Stimulated activated CD8-positive, alpha-beta memory T cell treated with anti-CD3 and anti-CD28 coated beads, Interleukin-4, amount 100 ng/mL, for 4 hours (primary cell): ENCODE data around the gene CIRBP.

ENCODE experiments used
- DNase-seq, 2 donors: peaks; one replicate each; pipeline ENCODE4 v3.0.0-alpha.2; 2020; ENCODE audit warnings: low read depth in 2 of 2, low spot score in 1 of 2

Gene CIRBP

DNA sequence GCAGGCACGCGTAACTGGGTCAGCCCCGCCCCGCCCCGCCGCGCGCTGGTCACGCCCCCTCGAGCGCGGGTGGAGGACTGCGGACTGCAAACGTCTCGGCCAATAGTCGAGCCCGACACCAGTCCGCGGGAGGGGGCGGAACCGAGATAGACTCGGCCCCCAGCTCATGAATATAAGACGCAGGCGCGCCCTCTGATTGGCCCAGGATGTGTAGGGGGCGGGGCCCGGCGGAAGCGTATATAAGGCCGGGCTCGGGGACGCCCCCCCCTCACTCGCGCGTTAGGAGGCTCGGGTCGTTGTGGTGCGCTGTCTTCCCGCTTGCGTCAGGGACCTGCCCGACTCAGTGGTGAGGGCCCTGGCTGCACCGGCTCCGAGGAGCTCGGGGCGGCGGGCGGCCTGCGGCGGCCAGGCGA, at the start of gene CIRBP:
Gene CIRBP (plus strand): TSS at position 268 of the 413 bp plus-strand sequence. CDS start 1,602 bp downstream, outside the sequence.
- peak; percentile 99 for DNase-seq

DNA sequence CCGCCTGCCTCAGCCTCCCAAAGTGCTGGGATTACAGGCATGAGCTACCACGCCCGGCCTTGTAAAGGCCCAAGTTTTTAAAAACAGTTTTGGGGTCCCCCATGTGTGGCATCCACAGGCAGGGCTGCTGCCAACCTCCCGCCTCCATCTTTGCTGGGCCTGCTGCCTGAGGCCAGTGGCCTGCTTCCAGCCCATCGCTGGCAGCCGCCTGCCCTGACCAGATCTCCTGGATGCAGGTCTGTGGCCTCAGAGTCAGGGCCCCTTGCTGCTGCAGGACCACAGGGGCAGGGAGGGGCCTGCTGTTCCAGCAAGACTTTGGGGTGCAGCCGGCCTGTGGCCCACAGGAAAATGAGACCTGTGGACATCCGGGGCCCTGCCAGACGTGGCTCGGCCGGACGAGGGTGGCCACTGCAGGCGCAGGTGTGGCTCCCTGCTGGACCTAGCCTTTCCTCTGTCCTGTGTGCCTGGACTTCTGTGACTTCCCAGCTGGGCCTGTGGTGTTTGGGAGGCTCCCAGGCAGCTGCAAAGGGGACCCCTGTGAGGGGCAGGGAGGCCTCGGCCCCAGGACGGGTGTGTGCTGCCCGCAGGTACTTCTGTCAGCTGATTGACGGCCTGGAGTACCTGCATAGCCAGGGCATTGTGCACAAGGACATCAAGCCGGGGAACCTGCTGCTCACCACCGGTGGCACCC, 49.2 kb upstream of the CIRBP start:
- no peak for DNase-seq

DNA sequence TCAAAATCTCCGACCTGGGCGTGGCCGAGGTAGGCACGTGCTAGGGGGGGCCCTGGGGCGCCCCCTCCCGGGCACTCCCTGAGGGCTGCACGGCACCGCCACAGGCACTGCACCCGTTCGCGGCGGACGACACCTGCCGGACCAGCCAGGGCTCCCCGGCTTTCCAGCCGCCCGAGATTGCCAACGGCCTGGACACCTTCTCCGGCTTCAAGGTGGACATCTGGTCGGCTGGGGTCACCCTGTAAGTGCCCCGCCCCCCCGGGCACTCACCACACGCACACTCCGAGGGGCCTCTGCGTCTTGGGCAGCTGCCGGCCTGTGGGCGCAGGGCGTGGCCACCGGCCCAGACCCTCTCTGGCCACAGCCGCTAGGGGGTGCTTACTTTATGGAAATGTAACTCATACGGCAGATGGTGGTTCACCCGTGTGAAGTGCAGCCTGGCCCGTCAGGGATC, 48.6 kb upstream of the CIRBP start:
- DNase-seq: no peak

DNA sequence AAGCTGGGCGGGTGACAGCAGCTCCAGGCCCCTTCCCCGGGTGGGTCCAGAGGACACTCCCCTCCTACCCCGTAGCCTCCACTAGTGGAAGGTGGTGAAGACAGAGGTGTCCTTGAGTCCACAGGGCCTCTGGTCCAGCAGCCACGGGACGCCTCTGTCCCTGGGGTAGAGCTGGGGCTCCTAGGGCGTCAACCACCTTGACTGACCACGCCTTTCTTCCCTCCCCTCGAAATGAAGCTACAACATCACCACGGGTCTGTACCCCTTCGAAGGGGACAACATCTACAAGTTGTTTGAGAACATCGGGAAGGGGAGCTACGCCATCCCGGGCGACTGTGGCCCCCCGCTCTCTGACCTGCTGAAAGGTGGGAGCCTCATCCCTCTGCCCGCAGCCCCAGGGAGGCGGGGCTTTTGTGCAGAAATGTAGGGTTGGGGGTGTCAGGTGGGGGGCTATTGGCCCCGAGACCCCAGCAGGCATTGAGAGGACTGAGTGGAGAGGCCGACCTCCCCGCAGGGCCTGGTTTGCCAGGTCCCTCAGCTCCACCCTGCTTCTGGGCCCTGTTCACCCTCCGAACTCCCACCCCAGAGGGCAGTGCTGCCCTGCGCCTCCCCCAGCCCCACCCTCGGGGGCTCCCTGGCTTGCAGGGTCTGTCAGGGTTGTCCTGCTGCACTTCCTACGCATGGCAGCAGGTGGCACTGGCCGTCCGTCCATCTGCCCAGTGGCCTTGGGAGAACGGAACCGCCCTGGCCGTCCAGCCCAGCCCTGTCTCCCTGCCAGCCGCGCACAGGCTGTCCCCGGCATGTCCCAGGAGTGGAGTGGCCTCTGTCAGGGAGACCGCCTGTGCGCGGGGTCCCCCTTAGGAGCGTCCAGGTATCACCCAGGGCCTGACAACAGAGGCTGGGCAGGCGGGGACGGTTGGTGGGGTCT, 47.9 kb upstream of the CIRBP start:
- no peak for DNase-seq

DNA sequence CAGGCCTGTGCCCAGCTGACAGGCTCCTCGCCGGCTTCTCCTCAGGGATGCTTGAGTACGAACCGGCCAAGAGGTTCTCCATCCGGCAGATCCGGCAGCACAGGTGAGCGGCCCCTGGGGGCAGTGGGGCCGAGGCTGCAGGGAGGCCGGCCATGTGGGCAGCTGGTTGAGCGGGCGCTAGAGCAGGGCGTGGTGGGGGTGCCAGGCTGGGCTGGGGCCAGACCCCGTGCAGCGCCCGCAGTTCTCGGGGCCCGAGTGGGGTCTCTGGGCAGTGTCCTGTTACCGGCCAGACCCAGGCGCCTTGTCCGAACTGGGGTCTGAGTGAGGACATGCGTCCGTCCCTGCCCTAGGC, 47.3 kb upstream of the CIRBP start:
- DNase-seq: no peak

DNA sequence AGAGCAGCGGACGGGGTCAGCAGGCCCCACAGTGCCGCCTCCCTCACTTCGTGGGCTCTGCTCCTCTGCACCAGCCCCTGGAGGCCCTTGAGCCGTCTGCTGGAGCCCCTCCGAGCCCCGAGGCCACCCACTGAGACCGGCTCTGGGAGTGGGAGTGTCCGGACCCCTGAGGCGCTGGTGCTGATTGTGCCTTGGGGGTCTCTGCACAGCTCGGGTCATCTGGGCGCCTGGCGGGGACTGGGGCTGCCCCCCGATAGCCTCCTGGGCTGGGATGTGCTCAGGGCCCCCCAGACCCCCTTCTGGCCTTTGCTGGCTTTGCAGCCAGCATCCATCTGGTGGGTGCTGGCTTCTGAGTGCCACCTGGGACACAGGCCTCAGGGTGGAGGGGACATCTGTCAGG, 46.7 kb upstream of the CIRBP start:
- no peak for DNase-seq

DNA sequence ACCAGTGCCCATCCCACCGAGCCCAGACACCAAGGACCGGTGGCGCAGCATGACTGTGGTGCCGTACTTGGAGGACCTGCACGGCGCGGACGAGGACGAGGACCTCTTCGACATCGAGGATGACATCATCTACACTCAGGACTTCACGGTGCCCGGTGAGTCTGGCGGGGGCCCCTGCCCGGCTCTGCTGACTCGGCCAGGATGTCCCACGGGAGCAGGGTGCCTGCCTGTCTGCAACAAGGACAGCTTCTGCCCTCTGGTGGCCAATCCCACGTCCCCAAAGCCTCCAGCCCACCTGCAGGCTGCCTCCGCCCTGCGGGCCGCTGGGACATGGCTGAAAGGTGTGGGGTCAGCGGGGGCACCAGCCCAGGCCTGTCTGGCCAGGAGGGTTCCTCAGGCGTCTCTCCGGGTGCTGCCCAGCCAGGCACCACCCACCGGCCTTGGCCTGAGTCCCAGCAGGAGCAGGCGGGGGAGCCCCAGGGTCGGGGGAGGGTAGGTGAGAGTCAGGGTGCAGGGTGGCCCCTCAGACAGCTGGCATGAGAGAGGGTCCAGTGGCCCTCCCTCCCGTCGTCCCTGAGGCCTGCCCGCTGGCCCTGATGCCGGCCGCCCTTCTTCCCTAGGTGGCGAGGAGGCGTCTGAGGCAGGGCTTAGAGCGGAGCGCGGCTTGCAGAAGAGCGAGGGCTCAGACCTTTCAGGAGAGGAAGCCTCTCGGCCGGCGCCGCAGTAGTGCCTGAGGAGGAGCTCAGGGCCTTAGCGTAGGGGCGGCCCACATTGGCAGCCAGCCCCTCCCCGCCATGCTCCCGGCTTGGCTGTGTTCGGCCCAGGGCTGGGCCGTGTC, 45.9 kb upstream of the CIRBP start:
- no peak for DNase-seq

DNA sequence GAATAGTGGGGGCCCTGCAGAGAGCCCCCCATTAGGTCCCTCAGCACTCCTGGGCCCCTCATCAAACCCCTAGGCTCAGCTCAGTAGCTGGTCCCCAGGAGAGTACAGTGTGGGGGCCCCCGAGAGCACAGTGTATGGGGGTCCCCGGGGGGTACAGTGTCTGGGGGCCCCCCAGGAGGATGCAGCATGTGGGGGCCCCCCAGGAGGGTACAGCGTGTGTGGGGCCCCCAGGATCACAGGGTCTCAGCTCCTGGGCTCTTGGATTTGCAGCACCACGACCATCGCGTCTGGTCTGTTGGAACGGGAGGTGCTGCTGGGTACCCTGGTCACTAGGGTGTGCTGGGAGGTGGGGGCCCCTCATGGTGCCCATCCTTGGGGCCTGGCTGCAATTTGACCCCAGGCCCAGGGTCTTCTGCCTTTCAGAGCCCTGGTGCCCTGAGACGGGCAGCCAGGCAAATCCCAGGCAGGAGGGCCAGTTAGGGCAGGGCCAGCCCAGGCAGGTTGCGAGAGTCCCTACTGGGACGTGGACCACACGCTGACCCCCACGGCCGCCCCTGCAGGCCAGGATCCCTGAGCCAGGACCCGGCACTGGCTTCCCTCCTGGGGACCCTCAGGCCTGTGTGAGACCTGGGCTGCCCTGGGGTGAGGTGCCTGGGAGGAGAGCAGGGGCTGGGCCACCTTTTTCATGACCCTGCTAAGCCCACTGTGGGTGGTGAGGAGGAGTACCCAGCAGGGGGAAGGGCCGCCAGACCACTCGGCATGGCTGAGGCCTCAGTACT, 44.9 kb upstream of the CIRBP start:
- DNase-seq: no peak

DNA sequence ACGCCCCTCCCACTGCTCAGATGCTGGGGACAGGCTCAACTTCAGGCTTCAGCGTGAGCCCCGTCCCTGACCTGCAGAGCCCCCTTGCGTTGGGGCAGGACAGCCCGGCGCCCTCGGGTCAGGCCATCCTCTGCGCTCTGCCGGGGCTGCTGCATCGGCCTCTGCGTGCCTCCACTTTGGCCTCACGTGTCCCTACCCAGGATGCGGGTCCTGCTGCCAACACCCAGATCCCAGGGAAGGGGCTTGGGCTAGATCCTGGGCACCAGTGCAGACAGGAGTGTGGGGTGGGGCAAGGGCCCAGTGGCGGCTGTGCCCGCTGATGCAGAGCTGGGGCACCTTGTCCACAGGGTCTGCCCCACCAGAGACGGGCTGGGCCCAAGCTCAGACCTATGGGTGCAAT, 44.3 kb upstream of the CIRBP start:
- DNase-seq: no peak

DNA sequence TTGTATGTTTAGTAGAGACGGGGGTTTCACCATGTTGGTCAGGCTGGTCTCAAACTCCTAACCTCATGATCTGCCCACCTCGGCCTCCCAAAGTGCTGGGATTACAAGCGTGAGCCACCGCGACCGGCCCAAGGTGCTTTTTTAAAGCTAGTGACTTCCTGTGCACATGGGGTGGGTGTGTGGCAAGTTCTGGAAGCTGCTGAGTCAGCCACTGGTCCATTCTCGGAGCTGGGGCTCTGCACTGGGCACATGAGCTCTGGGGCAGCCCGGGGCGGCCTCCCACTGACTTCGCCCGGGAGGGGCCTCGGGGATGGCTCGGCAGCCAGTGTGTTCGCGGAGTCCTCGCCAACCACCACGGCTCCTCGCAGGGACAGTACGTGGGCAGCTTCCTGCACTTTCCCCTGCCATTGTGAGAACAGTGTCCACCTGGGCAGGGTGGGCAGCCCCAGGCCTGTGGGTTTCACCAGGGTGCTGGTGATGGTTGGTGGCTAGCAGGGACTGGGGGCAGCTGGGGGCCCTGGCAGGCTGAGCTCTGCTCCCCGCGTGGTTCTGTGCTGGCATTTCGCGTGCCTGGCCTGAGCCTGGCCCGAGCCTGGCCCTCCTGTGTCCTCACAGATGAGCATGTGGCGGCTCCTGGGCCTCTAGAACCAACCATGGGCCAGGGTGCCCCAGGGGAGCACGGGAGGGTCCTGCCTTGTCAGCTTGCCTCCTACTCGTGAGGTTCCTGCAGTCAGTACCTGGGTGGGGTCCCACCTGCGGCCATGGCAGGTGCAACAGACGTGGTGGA, 43.5 kb upstream of the CIRBP start:
- DNase-seq: no peak

DNA sequence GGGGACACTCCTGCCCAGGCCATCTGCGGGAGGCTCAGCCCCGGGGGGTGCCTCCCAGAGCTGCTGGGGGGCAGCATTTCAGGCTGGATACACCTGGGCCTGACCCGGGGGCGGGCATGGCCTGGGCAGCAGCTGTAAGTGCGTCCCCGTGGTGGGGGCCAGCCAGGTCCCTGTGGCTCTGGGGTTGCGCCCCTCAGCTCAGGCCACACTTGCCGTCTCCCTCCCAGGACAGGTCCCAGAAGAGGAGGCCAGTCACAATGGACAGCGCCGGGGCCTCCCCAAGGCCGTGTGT, 43.0 kb upstream of the CIRBP start:
- DNase-seq: no peak

DNA sequence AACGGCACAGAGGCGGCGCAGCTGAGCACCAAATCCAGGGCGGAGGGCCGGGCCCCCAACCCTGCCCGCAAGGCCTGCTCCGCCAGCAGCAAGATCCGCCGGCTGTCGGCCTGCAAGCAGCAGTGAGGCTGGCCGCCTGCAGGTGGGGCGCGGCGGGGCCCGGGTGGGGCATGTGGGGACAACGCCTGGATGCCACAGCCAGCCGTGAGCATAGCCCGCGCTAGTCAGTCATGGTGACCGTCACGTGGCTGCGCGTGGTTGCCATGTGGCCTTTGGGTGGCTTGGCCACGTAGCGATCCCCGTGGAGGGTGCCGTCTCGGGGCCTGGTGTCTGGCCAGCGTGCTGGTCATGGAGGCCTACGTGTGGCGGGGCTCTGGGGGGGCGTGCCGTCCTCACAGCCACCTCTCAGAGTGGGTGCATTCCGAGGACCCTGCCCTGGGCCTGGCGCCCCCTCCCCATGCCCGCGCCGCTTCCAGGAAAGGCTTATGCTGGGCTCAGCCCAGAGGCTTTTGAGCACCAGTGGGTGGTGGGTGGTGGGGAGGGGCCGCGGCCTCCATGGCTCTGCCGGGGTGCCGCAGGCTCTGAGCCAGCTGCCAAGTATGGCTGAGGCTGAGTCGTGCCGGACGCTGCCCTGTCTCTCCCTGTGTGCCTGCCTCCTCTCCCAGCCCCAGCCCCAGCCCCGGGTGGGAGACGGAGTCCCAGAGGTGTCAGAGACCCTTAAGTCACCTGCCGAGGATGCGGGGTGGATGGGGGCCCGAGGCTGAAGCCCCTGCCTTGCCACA, 42.4 kb upstream of the CIRBP start:
- DNase-seq: no peak

DNA sequence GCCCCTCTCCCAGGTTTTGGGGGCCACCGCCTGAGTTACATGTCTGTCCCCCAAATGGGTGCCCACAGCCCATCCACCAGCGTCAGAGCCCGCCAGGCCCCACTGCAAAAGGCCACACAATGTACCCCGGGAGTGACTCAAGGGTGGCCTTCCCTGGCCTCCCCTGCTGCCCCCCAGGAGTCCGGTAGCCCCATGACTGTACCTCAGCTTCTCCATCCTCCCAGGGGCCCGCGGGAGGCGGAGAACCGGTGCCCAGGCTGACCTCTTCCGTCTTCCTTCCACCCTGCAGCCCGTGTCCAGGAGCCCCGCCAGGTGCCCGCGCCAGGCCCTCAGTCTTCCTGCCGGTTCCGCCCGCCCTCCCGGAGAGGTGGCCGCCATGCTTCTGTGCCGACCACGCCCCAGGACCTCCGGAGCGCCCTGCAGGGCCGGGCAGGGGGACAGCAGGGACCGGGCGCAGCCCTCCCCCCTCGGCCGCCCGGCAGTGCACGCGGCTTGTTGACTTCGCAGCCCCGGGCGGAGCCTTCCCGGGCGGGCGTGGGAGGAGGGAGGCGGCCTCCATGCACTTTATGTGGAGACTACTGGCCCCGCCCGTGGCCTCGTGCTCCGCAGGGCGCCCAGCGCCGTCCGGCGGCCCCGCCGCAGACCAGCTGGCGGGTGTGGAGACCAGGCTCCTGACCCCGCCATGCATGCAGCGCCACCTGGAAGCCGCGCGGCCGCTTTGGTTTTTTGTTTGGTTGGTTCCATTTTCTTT, 41.7 kb upstream of the CIRBP start:
- no peak for DNase-seq

DNA sequence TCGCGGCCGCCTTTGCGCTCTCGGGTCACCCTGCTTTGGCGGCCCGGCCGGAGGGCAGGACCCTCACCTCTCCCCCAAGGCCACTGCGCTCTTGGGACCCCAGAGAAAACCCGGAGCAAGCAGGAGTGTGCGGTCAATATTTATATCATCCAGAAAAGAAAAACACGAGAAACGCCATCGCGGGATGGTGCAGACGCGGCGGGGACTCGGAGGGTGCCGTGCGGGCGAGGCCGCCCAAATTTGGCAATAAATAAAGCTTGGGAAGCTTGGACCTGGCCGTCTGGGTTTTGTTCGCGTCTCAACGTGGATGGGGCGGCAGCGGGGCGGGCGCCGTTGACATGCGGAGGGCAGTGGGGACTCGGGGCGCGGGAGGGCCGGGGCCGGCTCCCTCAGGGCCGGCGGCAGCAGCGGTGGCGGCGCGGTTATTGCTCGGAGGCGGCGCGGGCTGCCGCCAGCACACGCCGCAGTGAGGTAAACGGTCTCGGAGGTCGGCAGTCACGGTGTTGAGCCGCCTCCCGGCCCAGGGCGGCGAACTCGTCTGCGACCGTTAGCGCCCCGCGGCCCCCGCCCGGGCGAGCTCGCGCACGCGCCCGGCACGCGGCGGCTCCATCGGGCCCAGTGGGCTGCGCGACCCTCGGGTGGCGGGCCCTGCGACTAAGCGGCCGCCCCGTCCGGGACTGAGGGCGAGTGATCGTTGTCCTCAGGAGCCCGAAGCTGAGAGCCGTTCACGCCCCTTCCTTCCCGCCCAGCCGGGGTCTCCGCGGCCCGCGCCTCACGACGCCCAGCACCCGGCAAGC, 40.8 kb upstream of the CIRBP start:
- no peak for DNase-seq

DNA sequence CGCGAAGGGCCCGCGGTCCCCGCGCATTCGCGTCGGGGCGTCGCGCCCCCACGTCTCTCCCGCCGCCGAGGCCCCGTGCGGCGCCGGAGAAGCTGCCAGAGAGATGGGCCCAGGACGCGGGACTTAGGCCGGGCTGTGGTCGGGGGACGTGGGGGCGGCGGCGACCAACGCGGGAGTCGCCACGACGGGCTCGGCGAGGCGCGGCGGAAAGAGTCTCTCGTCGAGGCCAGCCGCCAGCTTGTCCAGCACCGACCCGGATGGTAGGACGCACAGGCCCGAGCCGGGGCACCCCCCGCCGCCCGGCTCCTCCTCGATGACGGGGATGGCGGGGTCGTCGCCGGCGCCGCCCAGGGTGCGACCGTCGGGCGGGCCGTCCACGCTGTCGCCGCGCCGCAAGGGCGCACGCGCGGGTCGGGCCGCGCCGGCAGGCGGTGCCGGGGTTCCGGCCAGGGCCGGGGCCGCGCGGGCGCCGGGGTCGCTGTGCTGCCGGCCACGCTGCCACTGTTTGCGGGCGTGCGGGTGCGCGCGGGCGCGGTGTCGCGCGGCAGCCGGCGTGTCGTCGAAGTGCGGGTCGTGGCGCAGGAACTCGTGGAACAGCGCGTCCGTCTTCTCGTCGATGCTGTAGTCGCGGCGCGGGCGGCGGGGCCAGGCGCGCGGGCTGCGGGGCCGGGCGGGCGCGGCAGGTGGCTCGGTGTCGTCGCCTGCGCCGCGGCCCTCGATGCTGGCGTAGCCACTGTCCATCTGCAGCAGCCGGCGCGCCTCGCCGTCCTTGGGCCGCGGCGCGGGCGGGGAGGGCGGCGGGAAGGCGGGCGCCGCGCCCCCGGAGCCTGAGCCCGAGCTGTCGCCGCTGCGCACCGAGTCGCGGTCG, 39.8 kb upstream of the CIRBP start:
- no peak for DNase-seq

DNA sequence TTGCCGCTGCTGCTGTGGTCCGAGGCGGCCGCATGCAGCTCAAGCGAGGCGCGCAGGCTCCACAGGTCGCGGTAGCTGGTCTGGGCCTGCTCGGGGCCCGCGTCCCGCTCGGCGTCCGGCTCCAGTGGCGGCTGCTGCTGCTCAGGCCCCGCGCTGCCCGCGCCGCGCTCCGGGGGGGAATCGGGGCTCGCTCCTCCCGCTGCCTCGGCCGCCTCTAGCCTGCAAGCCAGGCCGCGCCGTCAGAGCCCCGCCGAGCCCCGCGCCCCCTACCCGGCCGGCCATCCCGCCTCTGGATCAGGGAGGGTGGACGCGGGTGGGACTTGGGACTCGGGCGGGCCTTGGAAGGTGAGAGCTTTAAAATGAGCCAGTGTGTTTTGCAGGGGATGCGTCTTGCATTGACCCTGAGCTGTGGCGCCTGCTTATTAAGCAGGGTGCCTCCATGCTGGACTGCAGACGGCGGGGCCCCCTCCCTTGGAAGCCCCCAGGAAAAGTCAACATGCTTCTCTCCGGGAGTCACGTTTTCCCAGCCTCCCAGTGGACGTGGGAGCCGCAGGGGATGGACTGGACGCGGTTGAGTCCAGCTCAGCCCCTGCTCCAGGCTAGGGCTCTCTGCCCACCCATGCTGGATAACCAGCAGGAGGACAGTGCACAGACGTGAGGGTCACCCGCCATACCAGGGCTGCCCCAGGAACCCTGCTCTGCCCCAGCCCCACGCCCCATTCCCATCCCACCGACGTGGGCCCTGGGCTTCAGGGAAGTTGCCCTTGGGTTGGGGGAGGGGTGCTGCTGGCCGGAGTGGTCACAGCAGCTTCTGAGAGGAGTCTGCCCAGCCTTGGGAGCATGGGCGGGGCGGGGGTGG, 39.0 kb upstream of the CIRBP start:
- DNase-seq: no peak
